CD14-positive monocyte (primary cell): ENCODE results near the gene NTM. TPM values are rescaled to one million over a fixed set of nuclear protein-coding genes. Genes with fewer than 3 reads are reported as not detected.

Experiments used
- DNase-seq, 3 donors: peaks; one replicate each; pipeline ENCODE4 v3.0.0-alpha.2; 2011 to 2022
- H2AFZ ChIP-seq: 2 replicates; pipeline ENCODE4 v1.6.0; 2012; ENCODE audit warnings: mild to moderate bottlenecking, low read depth, low read length, inconsistent platforms; ENCODE audit not compliant: insufficient read depth, poor library complexity, severe bottlenecking
- H3K27ac ChIP-seq, 2 donors: 1 replicate in 1 of 2; 2 replicates in 1 of 2; pipeline ENCODE4 v1.5.1; 2012 to 2013; ENCODE audit warnings: low read length in 2 of 2, control low read depth in 1 of 2, inconsistent platforms in 1 of 2, low read depth in 1 of 2, mild to moderate bottlenecking in 1 of 2
- H3K27me3 ChIP-seq, 2 donors: one replicate each; pipeline versions ENCODE4 v1.6.0 to v1.6.1; 2011 to 2013; ENCODE audit warnings: low read length in 2 of 2; ENCODE audit not compliant: control insufficient read depth in 2 of 2, insufficient read depth in 2 of 2
- H3K36me3 ChIP-seq, 2 donors: replicated peaks in 1 of 2; 1 replicate in 1 of 2; 2 replicates in 1 of 2; pipeline versions ENCODE4 v1.5.1 to v1.6.1; 2012 to 2013; ENCODE audit warnings: low read length in 2 of 2, control low read depth in 1 of 2, inconsistent platforms in 1 of 2, mild to moderate bottlenecking in 1 of 2; ENCODE audit not compliant: insufficient read depth in 2 of 2, control insufficient read depth in 1 of 2
- H3K4me1 ChIP-seq, 2 donors: 1 replicate in 1 of 2; 2 replicates in 1 of 2; pipeline versions ENCODE4 v1.5.1 to v1.6.1; 2012 to 2013; ENCODE audit warnings: low read length in 2 of 2, control low read depth in 1 of 2, inconsistent platforms in 1 of 2, mild to moderate bottlenecking in 1 of 2, moderate library complexity in 1 of 2; ENCODE audit not compliant: insufficient read depth in 2 of 2, control insufficient read depth in 1 of 2
- H3K4me2 ChIP-seq: replicated peaks from 2 replicates; pipeline ENCODE3; 2012; ENCODE audit warnings: low read length, moderate library complexity, mild to moderate bottlenecking; ENCODE audit not compliant: poor library complexity, severe bottlenecking; ENCODE audit errors: extremely low read depth
- H3K4me3 ChIP-seq, 3 experiments: fragments of 200-600 bp in 1 of 3; sonication (generic) in 1 of 3; replicated peaks in 1 of 3; 1 replicate in 2 of 3; 2 replicates in 1 of 3; pipeline ENCODE4 v1.5.1; 2011 to 2013; ENCODE audit warnings: low read length in 3 of 3, mild to moderate bottlenecking in 3 of 3, control low read depth in 2 of 3, low read depth in 2 of 3, inconsistent platforms in 1 of 3, moderate library complexity in 1 of 3
- H3K79me2 ChIP-seq: 2 replicates; pipeline ENCODE4 v1.6.0; 2012; ENCODE audit warnings: mild to moderate bottlenecking, control low read depth, inconsistent platforms, low read length, moderate library complexity; ENCODE audit not compliant: insufficient read depth
- H3K9ac ChIP-seq: 2 replicates; pipeline ENCODE4 v1.6.0; 2017; ENCODE audit warnings: low read length, mild to moderate bottlenecking; ENCODE audit not compliant: insufficient read depth, poor library complexity, severe bottlenecking
- H3K9me3 ChIP-seq, 2 donors: replicated peaks in 1 of 2; 1 replicate in 1 of 2; 2 replicates in 1 of 2; pipeline versions ENCODE4 v1.5.1 to v1.6.1; 2012 to 2013; ENCODE audit warnings: low read length in 2 of 2, control low read depth in 1 of 2; ENCODE audit not compliant: control insufficient read depth in 1 of 2, insufficient read depth in 1 of 2
- H4K20me1 ChIP-seq: 2 replicates; pipeline ENCODE4 v1.6.0; 2012; ENCODE audit warnings: mild to moderate bottlenecking, low read length, control low read depth, moderate library complexity; ENCODE audit not compliant: insufficient read depth
- H3K27ac Mint-ChIP-seq, 7 donors: one replicate each; pipeline ENCODE4 v1.8.0; 2020; ENCODE audit warnings: mild to moderate bottlenecking in 7 of 7, mixed read lengths in 7 of 7, moderate library complexity in 6 of 7, inconsistent platforms in 2 of 7
- H3K27me3 Mint-ChIP-seq, 3 donors: one replicate each; pipeline ENCODE4 v1.8.0; 2021 to 2022; ENCODE audit warnings: low read depth in 3 of 3, mild to moderate bottlenecking in 3 of 3, mixed read lengths in 3 of 3, moderate library complexity in 3 of 3, inconsistent platforms in 1 of 3
- H3K36me3 Mint-ChIP-seq, 2 donors: one replicate each; pipeline ENCODE4 v1.8.0; 2020; ENCODE audit warnings: mixed read lengths in 2 of 2, inconsistent platforms in 1 of 2, mild to moderate bottlenecking in 1 of 2
- H3K4me1 Mint-ChIP-seq: one replicate; pipeline ENCODE4 v1.8.0; 2020; ENCODE audit warnings: mild to moderate bottlenecking, mixed read lengths
- H3K4me3 Mint-ChIP-seq, 2 donors: one replicate each; pipeline ENCODE4 v1.8.0; 2020; ENCODE audit warnings: mild to moderate bottlenecking in 2 of 2, mixed read lengths in 2 of 2, moderate library complexity in 1 of 2
- H3K9me3 Mint-ChIP-seq, 7 donors: one replicate each; pipeline ENCODE4 v1.8.0; 2020 to 2022; ENCODE audit warnings: mixed read lengths in 7 of 7, mild to moderate bottlenecking in 6 of 7, moderate library complexity in 6 of 7, inconsistent platforms in 2 of 7
- CTCF ChIP-seq: fragments of 200-600 bp; IDR thresholded peaks from one replicate; pipeline ENCODE4 v1.8.0; 2022; ENCODE audit warnings: antibody characterized with exemption, mild to moderate bottlenecking
- WGBS: methylation state at CpG from one replicate; pipeline ENCODE4 v1.1.5; 2013; ENCODE audit warnings: missing lambda C conversion rate; ENCODE audit not compliant: insufficient coverage; 5-methylcytosine and 5-hydroxymethylcytosine counted together
- intact Hi-C, 2 donors: fragments of 100-400 bp; cut with micrococcal nuclease; formaldehyde crosslinking; loops; one replicate each; pipeline versions ENCODE4 v1.15.0 to v1.15.1; 2023
- polyA plus RNA-seq, 3 donors: library from polyadenylated mRNA; depleted of rRNA in 1 of 3; unstranded in 2 of 3; stranded (reverse) in 1 of 3; fragments of 300-500 nt in 2 of 3; fragments of >200 nt in 1 of 3; fragmentation: Illumina TruSeq in 2 of 3; gene quantifications; 1 replicate in 2 of 3; 2 replicates in 1 of 3; pipeline ENCODE4 v1.2.3, GENCODE V29; 2012 to 2021

NTM gene
- polyA plus RNA-seq, 3 donors: not detected

DNA sequence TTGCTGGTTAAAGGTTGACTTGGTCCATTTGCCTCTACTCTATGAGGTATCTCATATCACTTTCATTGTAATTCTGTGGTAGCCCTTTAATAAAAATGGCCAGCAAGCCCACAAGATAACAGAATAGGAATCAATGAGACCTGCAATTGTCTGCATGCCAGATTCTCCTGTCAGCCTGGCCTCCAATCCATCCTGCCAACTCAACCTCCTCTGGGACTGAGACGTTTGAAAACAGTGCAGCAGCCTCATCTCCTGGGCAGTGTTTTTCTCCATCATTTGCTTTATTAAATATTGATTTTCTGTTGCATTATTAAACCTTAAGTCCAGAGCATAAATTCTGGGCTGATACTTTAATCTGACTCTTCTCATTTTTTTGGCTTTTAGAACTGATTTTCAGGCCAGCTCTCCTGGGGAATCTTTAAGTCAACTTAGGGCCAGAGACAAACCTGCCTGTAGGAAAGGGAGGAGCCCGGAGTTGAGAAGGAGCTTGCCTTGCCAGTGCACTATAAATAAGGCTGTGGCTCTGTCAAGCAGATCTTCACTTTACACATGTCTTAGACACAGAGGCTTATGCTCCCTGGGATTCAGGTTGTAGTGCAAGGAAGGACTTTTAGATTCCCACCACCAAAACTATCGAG, 798.0 kb downstream of the NTM start:
- Mint-ChIP-seq H3K4me1 (no peaks in the 10 kb centered on the region), H3K4me3 (no peak overlapping the region), H3K9me3 (peaks cover 0 to 3% (median 0%) of the 10 kb centered on the region in 7 donors), H3K27me3 (peaks cover 0 to 1% (median 0%) of the 10 kb centered on the region in 3 donors), H3K36me3 (no peaks in the 10 kb centered on the region), H3K27ac (no peak overlapping the region)
- no peak overlapping the region for H3K27ac ChIP-seq
- H3K9ac ChIP-seq: no peak overlapping the region
- H3K79me2 ChIP-seq: no peaks in the 10 kb centered on the region
- no peak for TF ChIP-seq CTCF
- no peaks in the 10 kb centered on the region for H3K9me3 ChIP-seq
- no peaks in the 10 kb centered on the region for H3K27me3 ChIP-seq
- no peak overlapping the region for H3K4me2 ChIP-seq
- H3K4me3 ChIP-seq: no peak overlapping the region
- H3K36me3 ChIP-seq: no peaks in the 10 kb centered on the region
- DNase-seq: no peak
- H2AFZ ChIP-seq: no peak overlapping the region
- H3K4me1 ChIP-seq: no peaks in the 10 kb centered on the region
- intact Hi-C loops: no loop called here
- no CpG with 5 or more reads among the region's 3 CpGs for WGBS
- H4K20me1 ChIP-seq: no peaks in the 10 kb centered on the region

- no peaks in the 10 kb centered on the region for H3K9me3 ChIP-seq
- no peaks in the 10 kb centered on the region for H3K4me1 Mint-ChIP-seq
- no peaks in the 10 kb centered on the region for H3K79me2 ChIP-seq
- intact Hi-C loops: no loop called here
- no peak overlapping the region for H2AFZ ChIP-seq
- no peak for DNase-seq
- H3K9me3 Mint-ChIP-seq: peaks cover 0 to 3% (median 0%) of the 10 kb centered on the region in 7 donors
- no peak overlapping the region for H3K4me2 ChIP-seq
- no peaks in the 10 kb centered on the region for H3K36me3 ChIP-seq
- no peak overlapping the region for H3K27ac Mint-ChIP-seq
- no peaks in the 10 kb centered on the region for H3K4me1 ChIP-seq
- no peaks in the 10 kb centered on the region for H3K27me3 ChIP-seq
- H3K4me3 Mint-ChIP-seq: no peak overlapping the region
- no peaks in the 10 kb centered on the region for H4K20me1 ChIP-seq
- 73% methylated on average over 2 of the region's 6 CpGs for WGBS
- peaks cover 0 to 1% (median 0%) of the 10 kb centered on the region in 3 donors for H3K27me3 Mint-ChIP-seq
- no peak for TF ChIP-seq CTCF
- no peak overlapping the region for H3K9ac ChIP-seq
- H3K36me3 Mint-ChIP-seq: no peaks in the 10 kb centered on the region
- no peak overlapping the region for H3K27ac ChIP-seq
- no peak overlapping the region for H3K4me3 ChIP-seq
These were observed 800.6 kb downstream of the NTM start for GRCh38 chr11:132171031-132171430.
